Body of pancreas (tissue), 4 donors: ENCODE data around the gene PLA2G12A. TPM values are rescaled to one million over a fixed set of nuclear protein-coding genes. Genes with fewer than 3 reads are reported as not detected.

Source experiments
- ATAC-seq: fragments of 150-250 bp; one replicate; pipeline ENCODE4 v1.9.1; 2016
- DNase-seq, 4 donors: peaks; one replicate each; pipeline ENCODE4 v3.0.0-alpha.2; 2019
- H3K27ac ChIP-seq, 4 donors: fragments of 200-600 bp; sonication (generic); 1 replicate in 3 of 4; 2 replicates in 1 of 4; pipeline versions ENCODE4 v1.5.1 to v1.6.1; 2016 to 2019; ENCODE audit warnings: mild to moderate bottlenecking in 1 of 4, mixed read lengths in 1 of 4, moderate library complexity in 1 of 4
- H3K27me3 ChIP-seq, 2 donors: fragments of 200-600 bp; sonication (generic); one replicate each; pipeline ENCODE4 v1.6.0; 2016; ENCODE audit warnings: mild to moderate bottlenecking in 1 of 2
- H3K36me3 ChIP-seq, 2 donors: fragments of 200-600 bp; sonication (generic); replicated peaks in 1 of 2; 2 replicates each; pipeline ENCODE4 v1.5.1; 2016; ENCODE audit warnings: low read depth in 2 of 2; ENCODE audit not compliant: insufficient read depth in 1 of 2
- H3K4me1 ChIP-seq: fragments of 200-600 bp; sonication (generic); one replicate; pipeline ENCODE4 v1.6.0; 2016
- H3K4me3 ChIP-seq, 2 donors: fragments of 200-600 bp; sonication (generic); 1 replicate in 1 of 2; 2 replicates in 1 of 2; pipeline ENCODE4 v1.5.1; 2016 to 2019
- H3K9me3 ChIP-seq, 3 donors: fragments of 200-600 bp; sonication (generic); 1 replicate in 2 of 3; 2 replicates in 1 of 3; pipeline ENCODE4 v1.5.1; 2016
- POLR2A ChIP-seq, 3 donors: fragments of 450-650 bp; IDR thresholded peaks; one replicate each; pipeline ENCODE4 v1.6.1; 2016; ENCODE audit warnings: antibody characterized with exemption in 3 of 3, mild to moderate bottlenecking in 2 of 3
- WGBS, 2 donors: methylation state at CpG; one replicate each; pipeline ENCODE4 v1.1.5; 2017; 5-methylcytosine and 5-hydroxymethylcytosine counted together
- intact Hi-C: fragments of 100-400 bp; cut with DNase I; formaldehyde crosslinking; loops from one replicate; pipeline ENCODE4 v1.15.1; 2023
- total RNA-seq, 2 donors: library from RNA; depleted of rRNA; stranded (reverse); fragments of >200 nt; gene quantifications; one replicate each; pipeline ENCODE4 v1.1.0, GENCODE V29; 2016
- TF ChIP-seq, protein P1 (sequence below), 7 experiments: fragments of 450-650 bp in 4 of 7; fragments of 200-600 bp in 3 of 7; sonication (generic) in 3 of 7; IDR thresholded peaks; one replicate each; pipeline ENCODE4 v1.5.1; 2016 to 2019; ENCODE audit warnings: antibody characterized with exemption in 7 of 7

Gene PLA2G12A
- total RNA-seq, 2 donors from 2014 or later: 17.1 to 18.5 TPM

- Histone ChIP-seq H3K4me3 (no peak overlapping the region), H3K9me3 (no peaks in the 10 kb centered on the region), H3K36me3 (no peaks in the 10 kb centered on the region), H3K27me3 (no peaks in the 10 kb centered on the region), H3K4me1 (peaks cover 26% of the 10 kb centered on the region), H3K27ac (no peak overlapping the region)
- TF ChIP-seq, protein P1, sequence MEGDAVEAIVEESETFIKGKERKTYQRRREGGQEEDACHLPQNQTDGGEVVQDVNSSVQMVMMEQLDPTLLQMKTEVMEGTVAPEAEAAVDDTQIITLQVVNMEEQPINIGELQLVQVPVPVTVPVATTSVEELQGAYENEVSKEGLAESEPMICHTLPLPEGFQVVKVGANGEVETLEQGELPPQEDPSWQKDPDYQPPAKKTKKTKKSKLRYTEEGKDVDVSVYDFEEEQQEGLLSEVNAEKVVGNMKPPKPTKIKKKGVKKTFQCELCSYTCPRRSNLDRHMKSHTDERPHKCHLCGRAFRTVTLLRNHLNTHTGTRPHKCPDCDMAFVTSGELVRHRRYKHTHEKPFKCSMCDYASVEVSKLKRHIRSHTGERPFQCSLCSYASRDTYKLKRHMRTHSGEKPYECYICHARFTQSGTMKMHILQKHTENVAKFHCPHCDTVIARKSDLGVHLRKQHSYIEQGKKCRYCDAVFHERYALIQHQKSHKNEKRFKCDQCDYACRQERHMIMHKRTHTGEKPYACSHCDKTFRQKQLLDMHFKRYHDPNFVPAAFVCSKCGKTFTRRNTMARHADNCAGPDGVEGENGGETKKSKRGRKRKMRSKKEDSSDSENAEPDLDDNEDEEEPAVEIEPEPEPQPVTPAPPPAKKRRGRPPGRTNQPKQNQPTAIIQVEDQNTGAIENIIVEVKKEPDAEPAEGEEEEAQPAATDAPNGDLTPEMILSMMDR (IDR thresholded peaks at IDR 0.05): no peak
- TF ChIP-seq POLR2A (IDR thresholded peaks at IDR 0.05): no peak
- no peak for ATAC-seq
- 83 to 86% methylated on average over 3 of the region's 3 CpGs for WGBS, 2 donors
- intact Hi-C loops: no loop called here
- DNase-seq: no peak
Measured at GRCh38 chr4:109739547-109739946, 9.7 kb upstream of the PLA2G12A start.

DNA sequence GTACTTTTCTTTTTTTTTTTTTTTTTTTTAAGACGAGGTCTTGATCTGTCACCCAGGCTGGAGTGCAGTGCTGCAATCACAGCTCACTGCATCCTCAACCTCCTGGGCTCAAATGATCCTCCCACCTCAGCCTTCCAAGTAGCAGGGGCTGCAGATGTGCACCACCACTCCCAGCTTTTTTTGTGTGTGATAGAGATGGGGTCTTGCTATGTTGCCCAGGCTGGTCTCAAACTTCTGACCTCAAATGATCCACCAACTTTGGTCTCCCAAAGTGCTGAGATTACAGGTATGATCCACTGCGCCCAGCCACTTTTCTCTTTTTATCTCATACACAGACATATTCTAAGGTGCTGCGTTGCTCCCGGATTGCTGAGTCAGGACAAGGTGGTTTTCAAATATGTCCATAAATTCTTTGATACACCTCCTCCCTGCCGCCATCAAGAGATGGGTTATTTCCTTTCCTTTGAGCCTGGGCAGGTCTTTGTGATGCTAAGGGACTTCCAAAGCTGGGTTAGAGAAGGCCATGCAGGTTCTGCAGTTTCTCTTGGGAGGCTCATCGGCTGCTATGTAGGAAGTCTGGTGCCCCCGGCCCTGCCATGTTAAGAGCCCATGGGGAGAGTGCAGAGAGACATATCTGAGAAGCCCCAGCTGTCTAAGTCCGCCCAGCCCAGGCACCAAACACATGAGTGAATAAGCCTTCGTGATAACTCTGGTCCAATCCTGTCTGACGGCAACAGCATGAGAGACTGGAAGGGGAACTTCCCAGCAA is 8.4 kb upstream of the PLA2G12A start:
- intact Hi-C loops: no loop called here
- no peak for ATAC-seq

GRCh38 chr4:109735566-109736365 is 5.9 kb upstream of the PLA2G12A start:
- Histone ChIP-seq H3K4me1 (peaks cover 41% of the 10 kb centered on the region), H3K9me3 (no peaks in the 10 kb centered on the region), H3K4me3 (no peak overlapping the region), H3K27ac (peak overlapping the region; percentile 39 to 75 (median 58)), H3K36me3 (no peaks in the 10 kb centered on the region), H3K27me3 (no peaks in the 10 kb centered on the region)
- 24 to 25% methylated on average over 7 of the region's 7 CpGs for WGBS, 2 donors
- ATAC-seq (peak; percentile 98), DNase-seq (peak; percentile 68 to 88 (median 78))
- TF ChIP-seq, protein P1 (IDR thresholded peaks at IDR 0.05): no peak
- no peak for TF ChIP-seq POLR2A (IDR thresholded peaks at IDR 0.05)
- intact Hi-C loops: no loop called here

More for the DNA sequence above, 8.4 kb upstream of the PLA2G12A start:
- no peaks in the 10 kb centered on the region for H3K27me3 ChIP-seq
- 92 to 95% methylated on average over 10 of the region's 10 CpGs for WGBS, 2 donors
- TF ChIP-seq, protein P1 (IDR thresholded peaks at IDR 0.05): no peak
- TF ChIP-seq POLR2A (IDR thresholded peaks at IDR 0.05): no peak
- no peak for DNase-seq
- H3K4me3 ChIP-seq: no peak overlapping the region
- H3K4me1 ChIP-seq: peaks cover 36% of the 10 kb centered on the region
- H3K27ac ChIP-seq: no peak overlapping the region
- H3K9me3 ChIP-seq: no peaks in the 10 kb centered on the region
- no peaks in the 10 kb centered on the region for H3K36me3 ChIP-seq

DNA sequence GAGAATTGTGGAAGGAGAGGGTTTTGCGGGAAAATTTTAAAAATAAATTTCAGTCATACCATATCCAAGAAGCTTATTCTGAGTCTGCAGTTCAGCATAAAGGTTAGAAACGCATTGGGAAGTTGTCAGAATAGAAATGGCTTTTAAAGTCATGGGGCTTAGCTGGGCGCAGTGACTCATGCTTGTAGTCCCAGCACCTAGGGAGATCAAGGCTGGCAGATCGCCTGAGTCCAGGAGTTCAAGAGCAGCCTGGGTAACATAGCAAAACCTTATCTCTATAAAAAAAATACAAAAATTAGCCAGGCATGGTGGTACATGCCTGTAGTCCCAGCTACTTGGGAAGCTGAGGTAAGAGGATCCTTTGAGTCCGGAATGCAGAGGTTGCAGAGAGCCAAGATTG is 3.9 kb upstream of the PLA2G12A start:
- Histone ChIP-seq H3K4me3 (no peak overlapping the region), H3K27ac (no peak overlapping the region), H3K27me3 (no peaks in the 10 kb centered on the region), H3K4me1 (peaks cover 41% of the 10 kb centered on the region), H3K9me3 (no peaks in the 10 kb centered on the region), H3K36me3 (no peaks in the 10 kb centered on the region)
- intact Hi-C loops: loop anchor here (5.0 kb wide), 1 partner anchor 79 kb away; no protein-coding TSS in a partner anchor
- ATAC-seq (no peak), DNase-seq (peak in 1 of 4 donors; percentile 30)
- TF ChIP-seq, protein P1 (IDR thresholded peaks at IDR 0.05): no peak
- TF ChIP-seq POLR2A (IDR thresholded peaks at IDR 0.05): no peak
- 76 to 81% methylated on average over 5 of the region's 5 CpGs for WGBS, 2 donors
